Nephron (organoid): ENCODE results near the gene MLYCD.

Source experiments
- H3K27ac Mint-ChIP-seq, 3 experiments: 2 replicates each; pipeline ENCODE4 v1.8.0; 2020; ENCODE audit warnings: mixed read lengths in 3 of 3, mild to moderate bottlenecking in 2 of 3, moderate library complexity in 1 of 3
- H3K27me3 Mint-ChIP-seq: 2 replicates; pipeline ENCODE4 v1.8.0; 2021; ENCODE audit warnings: low read depth, mild to moderate bottlenecking, moderate library complexity, mixed read lengths
- H3K36me3 Mint-ChIP-seq: 2 replicates; pipeline ENCODE4 v1.8.0; 2020; ENCODE audit warnings: low read depth, mixed read lengths
- H3K4me1 Mint-ChIP-seq: 2 replicates; pipeline ENCODE4 v1.8.0; 2020; ENCODE audit warnings: mixed read lengths
- H3K4me3 Mint-ChIP-seq, 3 experiments: 2 replicates each; pipeline ENCODE4 v1.8.0; 2020; ENCODE audit warnings: mild to moderate bottlenecking in 3 of 3, mixed read lengths in 3 of 3, moderate library complexity in 2 of 3
- H3K9me3 Mint-ChIP-seq: 2 replicates; pipeline ENCODE4 v1.8.0; 2020; ENCODE audit warnings: mixed read lengths
- TF ChIP-seq, protein P1 (sequence below), 3 experiments: fragments of 200-600 bp; sonication (generic); IDR thresholded peaks; one replicate each; pipeline ENCODE4 v1.5.0; 2021; ENCODE audit warnings: antibody characterized with exemption in 3 of 3; ENCODE audit not compliant: unreplicated experiment in 3 of 3

The MLYCD gene

GRCh38 chr16:83973077-83973476 lies 74.2 kb downstream of the MLYCD start:
- Mint-ChIP-seq H3K4me3 (no peak overlapping the region), H3K4me1 (no peaks in the 10 kb centered on the region), H3K27ac (no peak overlapping the region), H3K27me3 (peaks cover 42% of the 10 kb centered on the region), H3K36me3 (peaks cover 3% of the 10 kb centered on the region), H3K9me3 (peaks cover 6% of the 10 kb centered on the region)
- TF ChIP-seq, protein P1, sequence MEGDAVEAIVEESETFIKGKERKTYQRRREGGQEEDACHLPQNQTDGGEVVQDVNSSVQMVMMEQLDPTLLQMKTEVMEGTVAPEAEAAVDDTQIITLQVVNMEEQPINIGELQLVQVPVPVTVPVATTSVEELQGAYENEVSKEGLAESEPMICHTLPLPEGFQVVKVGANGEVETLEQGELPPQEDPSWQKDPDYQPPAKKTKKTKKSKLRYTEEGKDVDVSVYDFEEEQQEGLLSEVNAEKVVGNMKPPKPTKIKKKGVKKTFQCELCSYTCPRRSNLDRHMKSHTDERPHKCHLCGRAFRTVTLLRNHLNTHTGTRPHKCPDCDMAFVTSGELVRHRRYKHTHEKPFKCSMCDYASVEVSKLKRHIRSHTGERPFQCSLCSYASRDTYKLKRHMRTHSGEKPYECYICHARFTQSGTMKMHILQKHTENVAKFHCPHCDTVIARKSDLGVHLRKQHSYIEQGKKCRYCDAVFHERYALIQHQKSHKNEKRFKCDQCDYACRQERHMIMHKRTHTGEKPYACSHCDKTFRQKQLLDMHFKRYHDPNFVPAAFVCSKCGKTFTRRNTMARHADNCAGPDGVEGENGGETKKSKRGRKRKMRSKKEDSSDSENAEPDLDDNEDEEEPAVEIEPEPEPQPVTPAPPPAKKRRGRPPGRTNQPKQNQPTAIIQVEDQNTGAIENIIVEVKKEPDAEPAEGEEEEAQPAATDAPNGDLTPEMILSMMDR (IDR thresholded peaks at IDR 0.05; ENCODE audit: unreplicated experiment in 3 of 3): no peak

- H3K9me3 Mint-ChIP-seq: peaks cover 13% of the 10 kb centered on the region
- H3K36me3 Mint-ChIP-seq: peaks cover 9% of the 10 kb centered on the region
- H3K27ac Mint-ChIP-seq: no peak overlapping the region
- H3K4me1 Mint-ChIP-seq: no peaks in the 10 kb centered on the region
- TF ChIP-seq, protein P1 (IDR thresholded peaks at IDR 0.05; ENCODE audit: unreplicated experiment in 3 of 3): no peak
- H3K4me3 Mint-ChIP-seq: no peak overlapping the region
- H3K27me3 Mint-ChIP-seq: peaks cover 44% of the 10 kb centered on the region
Observed at GRCh38 chr16:83973581-83974385, 74.9 kb downstream of the MLYCD start.

GRCh38 chr16:83974475-83974874 lies 75.6 kb downstream of the MLYCD start:
- peaks cover 13% of the 10 kb centered on the region for H3K36me3 Mint-ChIP-seq
- H3K27ac Mint-ChIP-seq: no peak overlapping the region
- H3K4me3 Mint-ChIP-seq: no peak overlapping the region
- peaks cover 42% of the 10 kb centered on the region for H3K27me3 Mint-ChIP-seq
- peaks cover 19% of the 10 kb centered on the region for H3K9me3 Mint-ChIP-seq
- TF ChIP-seq, protein P1 (IDR thresholded peaks at IDR 0.05; ENCODE audit: unreplicated experiment in 3 of 3): no peak
- no peaks in the 10 kb centered on the region for H3K4me1 Mint-ChIP-seq

GRCh38 chr16:83975590-83976260 lies 76.8 kb downstream of the MLYCD start:
- Mint-ChIP-seq H3K4me1 (no peaks in the 10 kb centered on the region), H3K27me3 (peaks cover 29% of the 10 kb centered on the region), H3K9me3 (peaks cover 19% of the 10 kb centered on the region), H3K36me3 (peaks cover 13% of the 10 kb centered on the region), H3K27ac (no peak overlapping the region), H3K4me3 (no peak overlapping the region)
- TF ChIP-seq, protein P1 (IDR thresholded peaks at IDR 0.05; ENCODE audit: unreplicated experiment in 3 of 3): no peak
